HCT116 (cell line): Measurements from ENCODE around the gene GTF2A1. TPM values are rescaled to one million over a fixed set of nuclear protein-coding genes. Genes with fewer than 3 reads are reported as not detected.

Experiments used
- ATAC-seq: fragments of 200-7000 bp; cut with Tn5 transposase; 2 replicates; pipeline ENCODE4 v1.9.1; 2020; ENCODE audit warnings: mild to moderate bottlenecking, moderate library complexity
- BruUV-seq: library from RNA; stranded (reverse); fragments of 400-500 nt; replicated peaks from 2 replicates; lab custom pipeline; 2021; lab: Mats Ljungman, UMichigan
- CTCF ChIA-PET: fragments of 300-600 bp; sonication (Branson Sonifier 250); formaldehyde crosslinking; loops from one replicate; lab custom pipeline; 2021; ENCODE audit warnings: antibody characterized with exemption; lab: Charles Lee
- POLR2A ChIA-PET: fragments of 300-600, 350-600 bp; sonication (Branson Sonifier 250); formaldehyde crosslinking; loops from one replicate; lab custom pipeline; 2021; ENCODE audit warnings: antibody characterized with exemption; lab: Charles Lee
- RAD21 ChIA-PET, 2 experiments: fragments of 300-600 bp; sonication (Branson Sonifier 250); formaldehyde crosslinking; loops; one replicate each; lab custom pipeline; 2023; ENCODE audit warnings: low total read pairs in 2 of 2; ENCODE audit not compliant: uncharacterized antibody in 2 of 2, unreplicated experiment in 2 of 2, low non-redundant PET in 1 of 2; lab: Charles Lee
- DNase-seq: peaks from one replicate; pipeline ENCODE4 v3.0.0-alpha.2; 2010; ENCODE audit warnings: low read depth, low spot score
- H2AFZ ChIP-seq: fragments of 200-600 bp; shearing (Covaris generic), sonication (generic); 2 replicates; pipeline ENCODE4 v1.6.1; 2017; ENCODE audit warnings: low read depth, mixed run types, mixed read lengths, antibody characterized with exemption, low read length; ENCODE audit not compliant: poor library complexity, severe bottlenecking
- H3K27ac ChIP-seq: 2 replicates; pipeline ENCODE4 v1.5.1; 2012; ENCODE audit warnings: low read depth, low read length
- H3K27me3 ChIP-seq: fragments of 200-600 bp; sonication (generic); 2 replicates; pipeline ENCODE4 v1.6.1; 2016; ENCODE audit warnings: mixed run types, low read length, mixed read lengths; ENCODE audit not compliant: insufficient read depth
- H3K36me3 ChIP-seq, 2 experiments: fragments of 200-500 bp in 1 of 2; fragments of 200-600 bp in 1 of 2; sonication (Bioruptor generic) in 1 of 2; sonication (generic) in 1 of 2; 2 replicates each; pipeline versions ENCODE4 v1.5.1 to v1.6.1; 2014 to 2016; ENCODE audit warnings: low read length in 2 of 2, inconsistent platforms in 1 of 2, mixed read lengths in 1 of 2, mixed run types in 1 of 2; ENCODE audit not compliant: insufficient read depth in 2 of 2, control insufficient read depth in 1 of 2
- H3K4me1 ChIP-seq, 2 experiments: fragments of 200-600 bp in 1 of 2; sonication (generic) in 1 of 2; 2 replicates each; pipeline versions ENCODE4 v1.5.1 to v1.6.1; 2012 to 2017; ENCODE audit warnings: low read length in 2 of 2, inconsistent platforms in 1 of 2, mild to moderate bottlenecking in 1 of 2, mixed read lengths in 1 of 2, mixed run types in 1 of 2, moderate library complexity in 1 of 2; ENCODE audit not compliant: insufficient read depth in 2 of 2, control insufficient read depth in 1 of 2
- H3K4me2 ChIP-seq: fragments of 200-600 bp; sonication (generic); 2 replicates; pipeline ENCODE4 v1.6.1; 2017; ENCODE audit warnings: mixed run types, low read length, mixed read lengths
- H3K4me3 ChIP-seq, 2 experiments: fragments of 200-600 bp in 1 of 2; sonication (generic) in 1 of 2; replicated peaks in 1 of 2; 2 replicates each; pipeline ENCODE4 v1.5.1; 2011 to 2016; ENCODE audit warnings: low read length in 2 of 2, control low read depth in 1 of 2, low read depth in 1 of 2, mild to moderate bottlenecking in 1 of 2, mixed read lengths in 1 of 2, mixed run types in 1 of 2
- H3K79me2 ChIP-seq: fragments of 200-600 bp; sonication (generic); 2 replicates; pipeline ENCODE4 v1.6.1; 2017; ENCODE audit warnings: mild to moderate bottlenecking, mixed run types, low read length, moderate library complexity, mixed read lengths; ENCODE audit not compliant: insufficient read depth
- H3K9ac ChIP-seq: fragments of 200-600 bp; sonication (generic); 2 replicates; pipeline ENCODE4 v1.6.1; 2016; ENCODE audit warnings: low read length, mixed read lengths
- H3K9me2 ChIP-seq: fragments of 200-600 bp; sonication (generic), shearing (Covaris generic); 2 replicates; pipeline ENCODE4 v1.6.1; 2017; ENCODE audit warnings: mixed run types, mild to moderate bottlenecking, moderate library complexity; ENCODE audit not compliant: insufficient read depth
- H3K9me3 ChIP-seq, 2 experiments: fragments of 200-500 bp in 1 of 2; fragments of 200-600 bp in 1 of 2; sonication (Bioruptor generic) in 1 of 2; sonication (generic) in 1 of 2; 2 replicates each; pipeline ENCODE4 v1.6.1; 2014 to 2017; ENCODE audit warnings: low read length in 2 of 2, mixed read lengths in 2 of 2, inconsistent platforms in 1 of 2, low read depth in 1 of 2, mild to moderate bottlenecking in 1 of 2, mixed run types in 1 of 2, moderate library complexity in 1 of 2; ENCODE audit not compliant: control insufficient read depth in 1 of 2, insufficient read depth in 1 of 2
- H4K20me1 ChIP-seq: fragments of 200-600 bp; sonication (generic), shearing (Covaris generic); 2 replicates; pipeline ENCODE4 v1.6.1; 2017; ENCODE audit warnings: mixed run types, mild to moderate bottlenecking, moderate library complexity; ENCODE audit not compliant: insufficient read depth
- CBX3 ChIP-seq: IDR thresholded peaks from 2 replicates; pipeline ENCODE4 v1.6.1; 2012; ENCODE audit warnings: low read depth
- CEBPB ChIP-seq: IDR thresholded peaks from 2 replicates; pipeline ENCODE4 v1.6.1; 2012; ENCODE audit warnings: low read depth
- ELF1 ChIP-seq: IDR thresholded peaks from 2 replicates; pipeline ENCODE4 v1.6.1; 2012; ENCODE audit warnings: low read depth, borderline replicate concordance
- EZH2 ChIP-seq: fragments of 200-600 bp; sonication (generic); IDR thresholded peaks from 2 replicates; pipeline ENCODE4 v1.6.1; 2017; ENCODE audit warnings: antibody characterized with exemption, mixed run types
- EZH2phosphoT487 ChIP-seq: fragments of 200-600 bp; IDR thresholded peaks from 2 replicates; pipeline ENCODE4 v1.6.1; 2018; ENCODE audit warnings: antibody characterized with exemption, borderline replicate concordance
- POLR2AphosphoS5 ChIP-seq: IDR thresholded peaks from 2 replicates; pipeline ENCODE4 v1.6.1; 2011; ENCODE audit warnings: mild to moderate bottlenecking, low read depth, low read length, moderate library complexity
- SIN3A ChIP-seq: IDR thresholded peaks from 2 replicates; pipeline ENCODE4 v1.6.1; 2012; ENCODE audit warnings: low read depth
- SP1 ChIP-seq: IDR thresholded peaks from 2 replicates; pipeline ENCODE4 v1.6.1; 2012; ENCODE audit warnings: low read depth
- ZFX ChIP-seq: fragments of 450-650 bp; IDR thresholded peaks from 2 replicates; pipeline ENCODE4 v1.6.1; 2017
- intact Hi-C: fragments of 100-400 bp; cut with micrococcal nuclease; formaldehyde crosslinking; loops from 2 replicates; pipeline ENCODE4 v1.10.0; 2022
- total RNA-seq: library from RNA; stranded (reverse); gene quantifications from one replicate; pipeline ENCODE4 v1.2.1, GENCODE V29; 2021; ENCODE audit not compliant: unreplicated experiment
- TF ChIP-seq, protein P1 (sequence below), 3 experiments: fragments of 200-600 bp in 1 of 3; sonication (generic) in 1 of 3; IDR thresholded peaks in 2 of 3; conservative IDR thresholded peaks in 1 of 3; 2 replicates each; pipeline ENCODE4 v1.5.1; 2012 to 2017; ENCODE audit warnings: low read depth in 2 of 3, low read length in 2 of 3, antibody characterized with exemption in 1 of 3, borderline replicate concordance in 1 of 3, control low read depth in 1 of 3, mild to moderate bottlenecking in 1 of 3, mixed read lengths in 1 of 3, mixed run types in 1 of 3, moderate library complexity in 1 of 3; ENCODE audit not compliant: insufficient read depth in 1 of 3

Gene GTF2A1
- total RNA-seq, 1 experiment from 2014 or later = 39.7 TPM

- no peak overlapping the region for H3K27ac ChIP-seq
- TF ChIP-seq SIN3A = no peak
- no peak for TF ChIP-seq EZH2
- no peak for TF ChIP-seq ELF1
- no peak for TF ChIP-seq CEBPB
- no peak for TF ChIP-seq CBX3
- TF ChIP-seq, protein P1, sequence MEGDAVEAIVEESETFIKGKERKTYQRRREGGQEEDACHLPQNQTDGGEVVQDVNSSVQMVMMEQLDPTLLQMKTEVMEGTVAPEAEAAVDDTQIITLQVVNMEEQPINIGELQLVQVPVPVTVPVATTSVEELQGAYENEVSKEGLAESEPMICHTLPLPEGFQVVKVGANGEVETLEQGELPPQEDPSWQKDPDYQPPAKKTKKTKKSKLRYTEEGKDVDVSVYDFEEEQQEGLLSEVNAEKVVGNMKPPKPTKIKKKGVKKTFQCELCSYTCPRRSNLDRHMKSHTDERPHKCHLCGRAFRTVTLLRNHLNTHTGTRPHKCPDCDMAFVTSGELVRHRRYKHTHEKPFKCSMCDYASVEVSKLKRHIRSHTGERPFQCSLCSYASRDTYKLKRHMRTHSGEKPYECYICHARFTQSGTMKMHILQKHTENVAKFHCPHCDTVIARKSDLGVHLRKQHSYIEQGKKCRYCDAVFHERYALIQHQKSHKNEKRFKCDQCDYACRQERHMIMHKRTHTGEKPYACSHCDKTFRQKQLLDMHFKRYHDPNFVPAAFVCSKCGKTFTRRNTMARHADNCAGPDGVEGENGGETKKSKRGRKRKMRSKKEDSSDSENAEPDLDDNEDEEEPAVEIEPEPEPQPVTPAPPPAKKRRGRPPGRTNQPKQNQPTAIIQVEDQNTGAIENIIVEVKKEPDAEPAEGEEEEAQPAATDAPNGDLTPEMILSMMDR (IDR thresholded peaks at IDR 0.05 in 2 of 3, conservative IDR thresholded peaks at IDR 0.05 in 1 of 3; ENCODE audit: borderline replicate concordance in 1 of 3, insufficient read depth in 1 of 3, low read depth in 2 of 3, low read length in 2 of 3) = no peak
- TF ChIP-seq POLR2AphosphoS5 = no peak
- no peak for TF ChIP-seq EZH2phosphoT487
- TF ChIP-seq SP1 = no peak
- TF ChIP-seq ZFX = no peak
- TF ChIP-seq, all 23 proteins: peak for 0
- BruUV-seq = no TSS peak
- H3K4me2 ChIP-seq = no peak overlapping the region
- ChIA-PET CTCF (interaction anchor here (0.9 kb wide), 1 partner anchor 12 kb away, joined by 3 read pairs; no protein-coding TSS in a partner anchor), RAD21 (no interaction called here), POLR2A (interaction anchor here (1.1 kb wide), 1 partner anchor 42 kb away, joined by 3 read pairs; no protein-coding TSS in a partner anchor)
- H3K36me3 ChIP-seq = peaks cover 0 to 5% of the 10 kb centered on the region in 2 experiments; a peak in 2 of 4 replicates
- no peak for ATAC-seq
- H2AFZ ChIP-seq = no peak overlapping the region
- H3K79me2 ChIP-seq = no peaks in the 10 kb centered on the region
- H3K27me3 ChIP-seq = no peaks in the 10 kb centered on the region
- no peak overlapping the region for H3K4me3 ChIP-seq
- no peaks in the 10 kb centered on the region for H3K4me1 ChIP-seq
- H3K9ac ChIP-seq = no peak overlapping the region
- H3K9me3 ChIP-seq = no peaks in the 10 kb centered on the region
- H3K9me2 ChIP-seq = no peaks in the 10 kb centered on the region
- no peaks in the 10 kb centered on the region for H4K20me1 ChIP-seq
- intact Hi-C loops = no loop called here
- no peak for DNase-seq
These were observed 44.5 kb downstream of the GTF2A1 start for GRCh38 chr14:81176241-81176640.
